Measurements from ENCODE around the gene CEP112. TPM values are rescaled to one million over a fixed set of nuclear protein-coding genes. Genes with fewer than 3 reads are reported as not detected.

CEP112 gene
- total and polyA plus RNA-seq, 8 donors, result 15.1 to 23.8 (median 19.7) TPM

DNA sequence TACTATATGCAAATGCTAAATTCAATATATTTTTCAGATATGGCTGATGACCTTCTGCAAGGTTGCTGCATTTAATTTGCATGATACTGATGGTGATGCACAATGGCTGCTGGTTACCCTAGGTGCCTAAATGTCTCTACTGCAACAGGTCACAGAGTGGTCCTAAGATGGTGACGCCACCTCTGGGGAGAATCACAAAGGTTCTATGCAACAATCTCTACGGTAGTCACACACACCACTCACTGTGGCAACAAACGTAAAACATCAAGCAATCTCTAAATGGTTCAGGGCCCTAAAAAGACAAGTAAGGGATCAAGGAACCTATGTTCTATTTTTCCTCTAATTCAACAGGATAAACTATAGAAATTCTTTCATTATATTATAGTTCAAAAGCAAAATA, 293.3 kb downstream of the CEP112 start:
- Histone ChIP-seq H3K27ac (no peak overlapping the region), H3K9me3 (no peaks in the 10 kb centered on the region), H3K4me3 (no peak overlapping the region), H3K4me1 (no peaks in the 10 kb centered on the region), H3K27me3 (no peaks in the 10 kb centered on the region), H3K36me3 (no peaks in the 10 kb centered on the region)
- no peak for DNase-seq
- intact Hi-C loops (cut with DNase I), result no loop called here
- TF ChIP-seq, protein P1, sequence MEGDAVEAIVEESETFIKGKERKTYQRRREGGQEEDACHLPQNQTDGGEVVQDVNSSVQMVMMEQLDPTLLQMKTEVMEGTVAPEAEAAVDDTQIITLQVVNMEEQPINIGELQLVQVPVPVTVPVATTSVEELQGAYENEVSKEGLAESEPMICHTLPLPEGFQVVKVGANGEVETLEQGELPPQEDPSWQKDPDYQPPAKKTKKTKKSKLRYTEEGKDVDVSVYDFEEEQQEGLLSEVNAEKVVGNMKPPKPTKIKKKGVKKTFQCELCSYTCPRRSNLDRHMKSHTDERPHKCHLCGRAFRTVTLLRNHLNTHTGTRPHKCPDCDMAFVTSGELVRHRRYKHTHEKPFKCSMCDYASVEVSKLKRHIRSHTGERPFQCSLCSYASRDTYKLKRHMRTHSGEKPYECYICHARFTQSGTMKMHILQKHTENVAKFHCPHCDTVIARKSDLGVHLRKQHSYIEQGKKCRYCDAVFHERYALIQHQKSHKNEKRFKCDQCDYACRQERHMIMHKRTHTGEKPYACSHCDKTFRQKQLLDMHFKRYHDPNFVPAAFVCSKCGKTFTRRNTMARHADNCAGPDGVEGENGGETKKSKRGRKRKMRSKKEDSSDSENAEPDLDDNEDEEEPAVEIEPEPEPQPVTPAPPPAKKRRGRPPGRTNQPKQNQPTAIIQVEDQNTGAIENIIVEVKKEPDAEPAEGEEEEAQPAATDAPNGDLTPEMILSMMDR (IDR thresholded peaks at IDR 0.05), result no peak
- no peak for ATAC-seq

DNA sequence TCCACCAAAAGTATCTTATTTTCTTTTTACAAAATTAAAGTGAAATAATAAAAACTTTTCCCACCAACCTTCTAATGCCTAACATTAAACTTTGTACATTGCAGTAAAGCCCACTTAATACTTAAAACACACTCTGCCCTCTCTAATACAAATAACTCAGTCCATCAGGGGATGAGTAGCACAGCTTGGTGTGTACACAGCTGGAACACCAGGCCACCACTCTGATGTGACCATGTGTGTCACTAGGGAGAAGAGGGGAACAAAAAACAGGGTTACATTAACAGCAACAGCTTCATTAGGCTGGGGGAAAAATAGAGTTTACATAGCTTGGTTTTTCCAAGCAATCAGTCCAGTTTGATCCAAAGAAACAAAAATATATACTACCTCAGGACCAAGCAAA, 295.0 kb downstream of the CEP112 start:
- DNase-seq, result no peak
- no peak for ATAC-seq
- TF ChIP-seq, protein P1 (IDR thresholded peaks at IDR 0.05), result no peak
- intact Hi-C loops (cut with DNase I), result no loop called here
- Histone ChIP-seq H3K4me3 (no peak overlapping the region), H3K27me3 (no peaks in the 10 kb centered on the region), H3K27ac (no peak overlapping the region), H3K36me3 (no peaks in the 10 kb centered on the region), H3K4me1 (no peaks in the 10 kb centered on the region), H3K9me3 (no peaks in the 10 kb centered on the region)

DNA sequence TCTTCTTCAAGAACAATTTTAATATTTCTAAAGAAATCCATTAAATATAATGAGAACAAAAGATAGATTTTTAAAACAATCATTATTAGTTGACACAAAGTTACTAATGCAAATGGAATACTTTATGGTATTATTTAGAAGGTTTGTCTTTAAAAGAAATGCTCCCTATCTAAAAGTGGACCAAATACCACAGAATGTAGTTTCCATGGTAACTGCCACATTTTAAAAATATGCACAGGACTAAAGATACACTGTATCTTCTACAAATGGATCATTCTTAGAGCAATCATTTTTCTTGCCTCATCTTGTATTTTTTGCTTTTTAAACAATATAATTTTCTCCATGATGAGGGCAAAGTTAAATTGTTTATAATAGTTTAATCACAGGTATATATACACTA, 296.0 kb downstream of the CEP112 start:
- Histone ChIP-seq H3K9me3 (no peaks in the 10 kb centered on the region), H3K36me3 (no peaks in the 10 kb centered on the region), H3K4me3 (no peak overlapping the region), H3K27me3 (no peaks in the 10 kb centered on the region), H3K4me1 (no peaks in the 10 kb centered on the region), H3K27ac (no peak overlapping the region)
- intact Hi-C loops (cut with DNase I), result no loop called here
- TF ChIP-seq, protein P1 (IDR thresholded peaks at IDR 0.05), result no peak
- DNase-seq, result no peak
- no peak for ATAC-seq

DNA sequence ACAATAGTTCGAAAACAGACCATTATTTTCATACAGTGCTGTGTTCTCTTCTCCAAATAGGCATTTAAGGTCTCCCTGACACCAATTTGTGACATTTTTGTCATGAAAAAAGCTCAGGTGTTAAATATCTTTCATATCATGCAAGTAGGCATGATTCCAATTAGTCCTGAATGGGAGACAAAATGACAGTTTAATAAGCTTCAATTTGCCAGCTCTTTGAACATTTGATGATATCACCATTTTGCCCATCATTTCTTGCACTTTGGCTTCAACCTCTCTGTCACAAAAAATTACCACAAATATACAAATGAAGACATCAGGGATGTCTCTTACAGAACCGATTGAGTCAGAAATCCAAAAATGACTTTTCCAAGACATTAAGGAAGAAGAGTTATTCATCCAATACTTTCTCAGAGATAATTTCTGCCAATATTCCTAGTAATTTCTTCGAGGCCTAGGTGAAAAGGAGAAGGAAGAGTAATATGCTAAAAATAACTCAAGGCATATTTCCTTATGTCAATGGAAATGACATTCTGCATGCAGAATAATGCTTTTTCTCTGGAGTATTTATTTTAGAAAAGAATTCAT, 298.1 kb downstream of the CEP112 start:
- H3K27ac ChIP-seq, result no peak overlapping the region
- DNase-seq, result no peak
- no peak for ATAC-seq
- intact Hi-C loops (cut with DNase I), result no loop called here
- H3K4me1 ChIP-seq, result no peaks in the 10 kb centered on the region
- H3K27me3 ChIP-seq, result no peaks in the 10 kb centered on the region
- no peaks in the 10 kb centered on the region for H3K9me3 ChIP-seq
- TF ChIP-seq, protein P1 (IDR thresholded peaks at IDR 0.05), result no peak
- no peaks in the 10 kb centered on the region for H3K36me3 ChIP-seq
- no peak overlapping the region for H3K4me3 ChIP-seq

DNA sequence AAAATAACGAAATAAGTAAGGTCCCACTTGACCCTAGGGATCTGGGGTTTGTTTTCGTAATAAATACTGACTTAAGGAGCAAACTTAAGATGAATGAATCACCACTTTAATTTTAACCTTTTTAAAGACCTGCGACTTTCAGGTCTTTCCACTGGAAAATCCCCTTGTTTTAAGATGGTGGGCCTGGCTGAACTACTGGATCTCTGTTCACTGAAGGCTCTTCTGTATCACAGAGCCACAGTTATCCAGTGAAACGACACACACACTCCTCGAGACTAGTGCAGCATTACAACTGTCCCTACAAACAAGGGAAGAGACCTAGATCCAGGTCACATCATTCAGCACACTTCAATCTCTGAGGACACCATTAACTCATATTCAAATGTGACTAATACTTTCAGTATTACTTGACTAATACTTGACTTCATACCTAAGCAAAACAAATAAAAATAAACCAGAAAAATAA, 299.0 kb downstream of the CEP112 start:
- H3K36me3 ChIP-seq, result no peaks in the 10 kb centered on the region
- TF ChIP-seq, protein P1 (IDR thresholded peaks at IDR 0.05), result no peak
- intact Hi-C loops (cut with DNase I), result no loop called here
- no peaks in the 10 kb centered on the region for H3K4me1 ChIP-seq
- ATAC-seq (no peak), DNase-seq (no peak)
- H3K4me3 ChIP-seq, result no peak overlapping the region
- no peaks in the 10 kb centered on the region for H3K9me3 ChIP-seq
- no peaks in the 10 kb centered on the region for H3K27me3 ChIP-seq
- no peak overlapping the region for H3K27ac ChIP-seq

All from left lung (tissue), 10 donors.